IPS-20b (cell line): ENCODE data around the gene MXD4.
A peak's percentile ranks its signal among the peaks of the same experiment; 100 is the strongest.

ENCODE experiments used
- H3K27ac ChIP-seq: one replicate; pipeline ENCODE4 v1.5.1; 2013; ENCODE audit warnings: low read length
- H3K27me3 ChIP-seq: 2 replicates; pipeline ENCODE4 v1.6.1; 2013; ENCODE audit warnings: mild to moderate bottlenecking, low read length, inconsistent platforms; ENCODE audit not compliant: insufficient read depth
- H3K36me3 ChIP-seq: 2 replicates; pipeline ENCODE4 v1.6.1; 2013; ENCODE audit warnings: low read depth, mild to moderate bottlenecking, inconsistent platforms, low read length, moderate library complexity; ENCODE audit not compliant: insufficient read depth
- H3K4me1 ChIP-seq: 2 replicates; pipeline ENCODE4 v1.6.1; 2013; ENCODE audit warnings: mild to moderate bottlenecking, control low read depth, inconsistent platforms, low read length, moderate library complexity; ENCODE audit not compliant: insufficient read depth
- H3K4me3 ChIP-seq: 2 replicates; pipeline ENCODE4 v1.5.1; 2013; ENCODE audit warnings: mild to moderate bottlenecking, low read length, inconsistent platforms
- H3K9ac ChIP-seq: 2 replicates; pipeline ENCODE4 v1.6.1; 2013; ENCODE audit warnings: low read depth, mild to moderate bottlenecking, inconsistent platforms, low read length, moderate library complexity
- H3K9me3 ChIP-seq: 2 replicates; pipeline ENCODE4 v1.6.1; 2013; ENCODE audit warnings: mild to moderate bottlenecking, low read depth, low read length, inconsistent platforms; ENCODE audit not compliant: insufficient read depth

Gene MXD4, protein sequence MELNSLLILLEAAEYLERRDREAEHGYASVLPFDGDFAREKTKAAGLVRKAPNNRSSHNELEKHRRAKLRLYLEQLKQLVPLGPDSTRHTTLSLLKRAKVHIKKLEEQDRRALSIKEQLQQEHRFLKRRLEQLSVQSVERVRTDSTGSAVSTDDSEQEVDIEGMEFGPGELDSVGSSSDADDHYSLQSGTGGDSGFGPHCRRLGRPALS

DNA sequence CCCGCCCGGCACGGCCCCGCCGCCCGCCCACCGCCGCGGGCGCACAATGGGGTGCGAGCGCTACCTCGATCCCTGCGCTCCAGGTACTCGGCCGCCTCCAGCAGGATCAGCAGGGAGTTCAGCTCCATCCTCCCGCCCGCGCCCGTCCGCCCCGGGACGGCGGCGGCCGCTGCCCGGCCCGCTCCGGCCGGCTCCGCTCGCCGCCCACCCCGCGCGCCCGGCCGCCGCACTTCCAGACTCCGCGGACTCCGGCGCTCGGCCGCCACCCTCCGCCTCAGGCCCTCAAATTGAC lies at the start of gene MXD4:
TSS of gene MXD4 (minus strand) at position 257 of the 292 bp plus-strand sequence. CDS start at position 128, 129 bp downstream.
- H3K27me3 ChIP-seq, result peaks cover 4% of the 10 kb centered on the region; the same call in 1 of the 2 replicates
- peak within 1 kb of the TSS; percentile 72; the same call in 1 of the 2 replicates for H3K9ac ChIP-seq
- H3K4me3 ChIP-seq, result peak within 1 kb of the TSS; percentile 73
- no peaks in the 10 kb centered on the region for H3K9me3 ChIP-seq
- no peaks in the 10 kb centered on the region for H3K4me1 ChIP-seq
- H3K36me3 ChIP-seq, result no peaks in the 10 kb centered on the region
- no peak within 1 kb of the TSS for H3K27ac ChIP-seq

DNA sequence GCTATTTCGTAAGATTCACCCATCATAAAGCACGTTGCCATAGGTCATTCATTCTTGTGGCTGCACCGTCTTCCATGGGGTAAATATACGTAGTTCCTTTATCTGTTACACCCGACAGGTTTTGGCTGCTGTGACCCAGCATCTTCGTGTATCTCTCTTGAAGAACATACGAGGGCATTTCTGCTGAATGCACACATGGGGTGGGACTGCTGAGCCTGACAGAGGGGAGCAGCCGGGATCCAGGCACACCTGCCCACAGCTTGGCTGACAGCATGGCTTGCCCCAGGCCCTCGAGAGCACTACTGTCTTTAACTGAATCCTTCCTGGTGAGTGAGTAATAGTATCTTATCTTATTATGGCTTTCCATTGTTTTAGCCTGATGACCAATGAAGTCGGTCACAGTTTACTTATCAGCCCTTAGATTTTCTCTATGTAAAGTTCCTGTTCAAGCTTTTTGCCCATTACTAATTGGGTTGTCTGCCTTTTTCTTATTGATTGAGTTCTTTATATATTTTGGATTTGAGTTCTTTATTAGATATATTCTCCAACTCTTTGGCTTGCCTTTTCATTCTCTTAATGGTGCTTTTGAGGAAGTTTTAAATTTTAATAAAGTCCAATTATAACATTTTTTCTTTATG lies 45.0 kb upstream of the MXD4 start:
- no peaks in the 10 kb centered on the region for H3K4me1 ChIP-seq
- no peak overlapping the region for H3K4me3 ChIP-seq
- no peaks in the 10 kb centered on the region for H3K9me3 ChIP-seq
- no peaks in the 10 kb centered on the region for H3K27me3 ChIP-seq
- H3K27ac ChIP-seq, result no peak overlapping the region
- no peak overlapping the region for H3K9ac ChIP-seq
- H3K36me3 ChIP-seq, result no peaks in the 10 kb centered on the region

DNA sequence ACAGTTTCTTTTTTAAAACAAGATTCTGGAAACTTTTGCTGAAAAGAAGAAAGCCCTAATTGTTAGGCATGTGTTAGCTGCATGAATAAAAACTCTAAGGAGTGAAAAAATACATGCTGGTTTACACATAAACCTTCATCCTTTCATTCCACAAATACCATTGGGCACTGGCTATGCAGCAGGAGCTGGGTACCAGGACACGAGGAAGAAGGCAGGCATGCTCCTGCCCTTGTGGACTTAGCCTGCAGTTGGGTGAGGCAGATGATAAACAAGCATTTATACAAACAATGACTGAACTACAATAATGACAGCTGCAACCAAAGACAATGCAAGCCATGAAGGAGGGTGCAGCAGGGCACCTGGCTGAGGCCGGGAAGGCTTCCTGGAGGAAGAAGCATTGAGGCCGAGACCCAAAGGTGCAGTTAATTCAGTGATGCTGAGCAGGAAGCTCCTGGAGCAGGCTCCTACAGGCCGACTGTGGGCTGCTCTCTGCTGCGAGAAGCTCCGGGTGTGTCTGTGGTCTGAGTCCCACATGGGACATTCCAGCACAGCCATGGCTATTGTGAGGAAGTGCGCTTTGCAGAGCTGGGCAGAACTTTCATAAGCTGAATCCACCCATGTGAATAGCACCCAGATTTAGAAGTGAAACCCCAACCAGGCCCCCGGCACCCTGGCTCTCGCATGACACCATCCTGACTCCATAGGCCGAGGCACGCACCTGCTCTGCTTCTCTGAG lies 44.0 kb upstream of the MXD4 start:
- Histone ChIP-seq H3K4me3 (no peak overlapping the region), H3K9ac (no peak overlapping the region), H3K4me1 (no peaks in the 10 kb centered on the region), H3K9me3 (no peaks in the 10 kb centered on the region), H3K27me3 (no peaks in the 10 kb centered on the region), H3K36me3 (no peaks in the 10 kb centered on the region), H3K27ac (no peak overlapping the region)

DNA sequence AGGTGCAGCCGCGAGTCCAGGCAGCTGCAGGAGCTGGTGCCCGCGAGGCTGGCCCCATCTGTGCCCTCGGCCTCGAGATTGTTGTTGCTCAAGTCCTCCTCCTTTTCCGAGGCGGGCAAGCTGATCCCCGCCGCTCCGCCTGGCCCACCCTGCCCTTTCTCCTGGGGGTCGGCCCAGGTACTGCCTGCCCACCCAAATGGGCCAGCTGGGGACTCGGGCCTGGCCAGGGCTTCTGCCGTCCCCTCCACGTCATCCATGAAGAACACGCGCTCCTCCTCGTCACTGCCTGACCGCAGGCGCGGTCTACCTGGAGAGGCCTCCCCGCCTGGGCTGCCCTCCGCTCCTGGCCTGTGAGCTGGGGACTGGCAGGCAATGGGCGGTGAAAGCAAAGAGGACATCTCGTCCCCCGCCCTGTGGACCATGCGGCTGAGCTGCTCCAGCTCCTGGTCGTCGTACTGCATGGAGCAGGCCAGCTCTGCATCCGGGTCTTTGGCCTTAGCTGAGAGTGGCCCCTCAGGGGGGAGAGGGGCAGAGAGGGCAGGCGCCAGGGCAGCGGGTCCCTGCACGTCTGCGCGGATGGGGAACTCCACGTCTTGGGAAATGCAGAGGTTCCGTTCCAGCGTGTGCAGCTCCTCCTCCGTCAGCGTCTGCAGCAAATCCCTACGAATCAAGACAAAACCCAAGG lies 43.1 kb upstream of the MXD4 start:
- Histone ChIP-seq H3K4me1 (no peaks in the 10 kb centered on the region), H3K9ac (no peak overlapping the region), H3K27ac (no peak overlapping the region), H3K36me3 (no peaks in the 10 kb centered on the region), H3K9me3 (no peaks in the 10 kb centered on the region), H3K4me3 (no peak overlapping the region), H3K27me3 (no peaks in the 10 kb centered on the region)

DNA sequence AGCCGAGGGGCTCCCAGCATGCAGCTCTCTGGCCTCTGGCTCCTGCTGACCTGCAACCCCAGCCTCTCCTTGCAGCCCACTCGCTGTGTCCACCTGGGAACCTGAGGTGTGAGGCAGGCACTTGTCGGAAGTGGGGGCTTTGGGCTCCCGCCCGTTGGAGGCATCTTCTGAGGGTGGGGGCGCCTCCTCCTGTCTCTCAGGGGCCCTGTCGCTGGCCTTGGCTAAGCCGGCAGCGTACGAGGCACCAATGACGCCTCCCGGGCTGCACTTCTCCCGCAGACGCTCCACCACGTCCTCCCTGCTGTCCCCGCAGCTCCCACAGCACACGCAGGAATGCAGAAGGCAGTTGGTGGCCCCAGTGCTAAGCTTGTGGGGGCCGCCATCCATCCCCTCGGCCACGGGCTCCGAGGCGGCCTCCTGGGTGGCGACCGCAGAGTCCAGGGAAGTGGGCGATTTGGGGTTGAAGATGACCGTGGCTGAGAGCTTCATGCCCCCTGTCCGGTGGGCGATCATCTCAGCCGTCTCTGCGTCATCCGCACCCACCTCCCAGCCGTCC lies 42.5 kb upstream of the MXD4 start:
- no peak overlapping the region for H3K27ac ChIP-seq
- no peak overlapping the region for H3K4me3 ChIP-seq
- no peaks in the 10 kb centered on the region for H3K27me3 ChIP-seq
- no peak overlapping the region for H3K9ac ChIP-seq
- no peaks in the 10 kb centered on the region for H3K4me1 ChIP-seq
- H3K9me3 ChIP-seq, result no peaks in the 10 kb centered on the region
- no peaks in the 10 kb centered on the region for H3K36me3 ChIP-seq

DNA sequence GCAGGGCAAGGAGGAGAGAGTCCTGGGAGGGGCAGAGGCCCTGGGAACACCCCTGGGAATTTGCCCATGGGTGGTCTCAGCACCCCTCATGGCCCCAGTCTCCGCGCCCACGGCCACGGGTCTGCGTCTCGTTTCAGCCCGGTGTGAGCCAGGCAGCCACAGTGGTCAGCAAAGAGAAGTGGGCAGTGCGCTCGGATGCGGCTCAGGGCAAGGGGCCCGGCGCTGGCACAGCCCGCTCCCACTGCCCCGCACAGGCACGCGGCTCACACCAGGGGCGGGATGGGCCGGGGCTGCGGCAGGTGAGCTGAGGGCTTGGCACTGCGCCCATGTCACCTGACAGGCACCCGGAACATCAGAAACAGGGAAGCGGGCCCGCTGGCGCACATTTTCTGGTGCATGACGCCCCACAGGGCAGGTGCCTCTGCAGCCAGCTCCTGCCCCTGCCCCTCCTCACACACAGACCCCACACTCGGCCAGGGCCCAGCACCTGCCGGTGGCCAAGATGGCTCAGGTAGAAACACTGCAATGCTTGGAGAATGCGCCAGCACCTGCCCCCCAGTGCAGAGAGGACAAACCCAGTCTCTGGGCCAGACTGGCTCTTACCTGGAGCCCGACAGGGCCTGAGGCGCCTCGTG lies 41.9 kb upstream of the MXD4 start:
- Histone ChIP-seq H3K4me1 (no peaks in the 10 kb centered on the region), H3K27ac (no peak overlapping the region), H3K36me3 (no peaks in the 10 kb centered on the region), H3K27me3 (no peaks in the 10 kb centered on the region), H3K9ac (no peak overlapping the region), H3K9me3 (no peaks in the 10 kb centered on the region), H3K4me3 (no peak overlapping the region)

DNA sequence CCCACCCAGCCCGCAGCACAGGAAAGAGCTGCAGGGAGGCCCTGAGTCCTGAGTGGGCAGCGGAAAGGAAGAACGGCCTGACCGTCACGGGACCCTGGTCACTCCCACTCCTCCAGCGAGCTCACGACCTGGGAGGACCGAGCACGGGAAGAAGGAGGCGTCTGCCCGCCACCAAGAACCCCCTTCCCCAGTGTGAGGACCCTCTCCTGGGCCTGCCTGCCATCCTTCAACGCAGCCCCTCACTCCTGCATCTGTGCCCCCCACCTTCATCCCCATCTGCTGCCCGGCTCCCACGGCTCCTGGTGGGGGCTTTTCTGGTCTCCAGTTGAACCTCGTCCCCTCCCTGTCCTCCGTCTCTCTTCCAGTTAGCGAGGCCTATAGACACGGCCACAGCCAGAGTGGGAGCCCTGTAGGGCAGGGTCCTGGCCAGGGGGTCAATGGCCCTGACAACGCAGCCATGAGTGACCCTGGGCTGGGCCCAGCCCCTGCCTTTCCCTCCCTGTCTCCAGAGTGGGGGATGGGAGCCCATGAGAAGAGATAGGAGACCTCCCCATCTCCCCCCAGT lies 41.3 kb upstream of the MXD4 start:
- Histone ChIP-seq H3K4me1 (no peaks in the 10 kb centered on the region), H3K4me3 (no peak overlapping the region), H3K9me3 (no peaks in the 10 kb centered on the region), H3K36me3 (no peaks in the 10 kb centered on the region), H3K9ac (no peak overlapping the region), H3K27me3 (no peaks in the 10 kb centered on the region), H3K27ac (no peak overlapping the region)

GRCh38 chr4:2302387-2303119 lies 40.6 kb upstream of the MXD4 start:
- Histone ChIP-seq H3K4me3 (no peak overlapping the region), H3K4me1 (no peaks in the 10 kb centered on the region), H3K9me3 (no peaks in the 10 kb centered on the region), H3K9ac (no peak overlapping the region), H3K36me3 (no peaks in the 10 kb centered on the region), H3K27ac (no peak overlapping the region), H3K27me3 (no peaks in the 10 kb centered on the region; the same call in 1 of the 2 replicates)

GRCh38 chr4:2301806-2302205 lies 39.9 kb upstream of the MXD4 start:
- H3K27ac ChIP-seq, result no peak overlapping the region
- no peaks in the 10 kb centered on the region for H3K4me1 ChIP-seq
- no peaks in the 10 kb centered on the region for H3K9me3 ChIP-seq
- no peaks in the 10 kb centered on the region; the same call in 1 of the 2 replicates for H3K27me3 ChIP-seq
- H3K36me3 ChIP-seq, result no peaks in the 10 kb centered on the region
- no peak overlapping the region for H3K4me3 ChIP-seq
- no peak overlapping the region for H3K9ac ChIP-seq

GRCh38 chr4:2301225-2301642 lies 39.3 kb upstream of the MXD4 start:
- H3K9ac ChIP-seq, result no peak overlapping the region
- H3K9me3 ChIP-seq, result no peaks in the 10 kb centered on the region
- H3K4me1 ChIP-seq, result no peaks in the 10 kb centered on the region
- H3K36me3 ChIP-seq, result no peaks in the 10 kb centered on the region
- no peaks in the 10 kb centered on the region; the same call in 1 of the 2 replicates for H3K27me3 ChIP-seq
- H3K27ac ChIP-seq, result no peak overlapping the region
- H3K4me3 ChIP-seq, result no peak overlapping the region
